Frontal cortex (tissue), 4 donors: Measurements from ENCODE around the gene PDE6D. TPM values are rescaled to one million over a fixed set of nuclear protein-coding genes. Genes with fewer than 3 reads are reported as not detected.

Experiments
- DNase-seq, 2 donors: peaks; one replicate each; pipeline ENCODE4 v3.0.0; 2012; ENCODE audit warnings: low spot score in 2 of 2
- FAIRE-seq: peaks from 2 replicates; lab custom pipeline; 2012; peaks lifted over from hg19 to GRCh38; lab: Jason Lieb, UNC
- small RNA-seq: library from RNA; depleted of rRNA; stranded (forward); fragments of <200 nt; gene quantifications from one replicate; pipeline ENCODE3, GENCODE V24; 2014
- total RNA-seq: library from RNA; depleted of rRNA; stranded (reverse); fragments of >200 nt; gene quantifications from one replicate; pipeline ENCODE4 v1.2.3, GENCODE V29; 2014
- donor health status: control.
- donor health status: control.
- donor health status: control.

The PDE6D gene
- total RNA-seq, 1 donor from 2014 or later, result 28.1 TPM

DNA sequence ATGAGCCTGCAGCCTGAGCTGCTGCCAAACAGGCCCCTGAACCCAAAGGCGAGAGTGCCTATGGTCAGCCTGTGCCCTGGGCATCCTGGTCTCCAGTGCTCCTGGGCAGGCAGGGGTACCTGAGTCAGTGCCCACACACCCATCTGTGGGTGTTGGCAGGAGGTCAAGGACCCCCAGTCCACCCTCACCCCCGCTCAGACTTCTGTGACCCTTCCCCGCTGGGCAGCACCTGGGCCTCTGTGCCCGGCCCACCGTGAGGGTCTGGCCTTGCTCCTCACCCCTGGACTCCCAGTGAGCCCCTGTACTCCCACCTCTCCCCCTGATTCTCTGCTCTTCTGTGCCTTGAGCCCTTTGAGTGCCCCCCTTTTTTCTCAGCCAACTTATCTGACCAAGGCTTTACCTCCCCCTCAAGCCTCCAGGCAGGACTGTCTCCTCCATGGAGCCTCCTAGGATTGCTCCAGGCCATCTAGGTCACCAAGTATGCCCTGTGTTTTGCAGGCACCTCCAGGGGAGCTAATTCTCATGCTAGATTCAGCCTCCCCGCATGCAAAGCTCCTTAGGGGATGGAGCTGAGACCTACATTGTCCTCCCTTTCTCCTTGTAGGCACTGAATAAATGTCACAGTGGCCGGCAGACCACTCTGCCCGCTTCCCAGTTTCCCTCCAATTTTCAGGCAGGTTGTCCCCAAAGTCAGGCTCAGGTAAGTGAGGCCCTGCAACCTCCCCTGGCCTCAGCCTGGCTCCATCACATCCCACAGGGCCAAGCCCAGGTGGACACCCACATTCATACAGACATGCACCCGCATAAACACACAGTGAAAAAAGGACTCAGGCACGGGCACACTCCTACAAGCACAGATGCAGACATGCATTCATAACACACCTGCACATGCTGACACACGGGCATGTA is 94.6 kb downstream of the PDE6D start:
- DNase-seq (no peak), FAIRE-seq (no peak)

DNA sequence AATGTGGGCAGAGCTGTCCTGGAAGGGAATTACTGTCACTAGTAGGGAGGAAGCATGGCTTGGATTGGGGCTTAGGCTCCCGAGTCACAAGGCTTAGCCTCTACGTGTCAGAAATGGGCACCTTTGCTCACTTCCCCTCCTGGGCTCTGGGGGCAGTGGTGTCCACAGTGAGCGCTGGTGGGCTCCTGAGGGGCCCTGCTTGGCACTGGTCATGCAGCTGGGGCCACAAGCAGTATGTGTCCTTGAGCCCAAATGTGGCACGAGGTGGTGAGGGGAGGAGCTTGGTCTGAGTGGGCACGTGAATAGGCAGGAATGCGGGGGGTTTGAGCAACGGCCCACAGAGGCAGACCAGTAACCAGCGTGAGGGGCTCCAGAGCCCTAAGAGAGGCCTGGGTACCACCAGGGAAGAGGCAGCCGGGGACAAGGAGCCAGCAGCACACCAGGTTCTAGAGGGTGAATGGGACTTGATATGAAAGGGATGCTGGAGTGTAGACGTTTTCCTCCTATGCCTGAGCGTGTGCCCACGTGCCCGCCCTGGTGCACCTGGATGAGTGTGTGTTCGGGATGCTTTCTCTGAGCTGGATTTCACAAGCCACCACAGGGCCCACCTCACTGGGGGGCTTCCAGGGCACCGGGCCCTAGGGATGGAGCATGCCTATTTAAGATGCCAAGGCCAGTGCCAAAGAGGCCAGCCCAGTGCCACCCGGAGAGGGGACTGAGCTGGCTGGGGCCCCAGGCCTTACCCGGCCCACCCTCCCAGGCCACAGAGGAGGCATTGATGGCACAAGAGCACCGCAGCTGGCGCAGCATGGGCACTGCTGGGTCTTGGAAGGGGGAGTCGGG is 95.5 kb downstream of the PDE6D start:
- no peak for DNase-seq
- FAIRE-seq, result no peak

DNA sequence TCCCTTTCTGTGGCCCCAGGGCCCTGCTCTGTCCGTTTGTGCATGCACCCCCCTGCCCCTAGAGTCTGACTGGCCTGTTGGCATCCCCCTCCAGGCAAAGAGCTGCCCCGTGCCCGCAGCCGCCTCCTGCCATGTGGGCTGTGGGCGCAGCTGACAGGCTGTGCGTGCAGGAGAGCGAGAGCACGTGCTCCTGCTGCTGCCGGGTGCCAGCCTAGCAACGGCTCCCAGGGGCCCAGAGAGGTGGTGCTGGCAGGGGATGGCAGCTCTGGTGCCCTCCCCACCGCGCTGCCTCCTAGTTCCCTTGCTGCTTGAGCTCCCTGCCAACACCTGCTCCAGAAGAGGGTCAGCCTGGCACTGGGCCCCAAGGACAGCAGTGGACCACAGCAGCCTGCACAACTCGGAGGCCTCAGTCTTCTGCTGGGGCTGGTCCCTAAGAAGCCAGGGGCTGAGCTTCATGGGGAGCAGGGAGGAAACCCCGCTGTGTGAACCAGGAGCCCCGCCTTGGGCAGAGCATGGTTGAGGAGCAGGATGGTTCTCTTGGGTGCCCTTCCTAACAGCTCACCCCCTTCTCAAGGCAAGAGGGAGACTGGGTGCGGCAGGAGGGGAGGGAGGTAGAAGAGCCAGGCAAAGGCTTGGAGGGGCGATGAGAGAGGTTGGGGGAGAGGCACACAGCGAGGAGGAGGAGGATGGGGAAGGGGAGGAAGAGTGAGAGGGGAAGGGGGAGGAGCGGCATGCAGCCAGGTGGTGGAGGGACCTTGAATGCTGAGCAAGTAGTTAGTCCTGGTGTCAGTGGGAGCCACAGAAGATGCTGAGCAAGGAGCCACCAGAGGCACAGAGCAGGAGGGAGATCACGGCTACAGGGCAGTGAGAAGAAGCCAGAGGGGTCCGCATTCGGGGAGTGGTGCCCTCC is 96.5 kb downstream of the PDE6D start:
- DNase-seq (peak; percentile 76 to 77), FAIRE-seq (no peak)

DNA sequence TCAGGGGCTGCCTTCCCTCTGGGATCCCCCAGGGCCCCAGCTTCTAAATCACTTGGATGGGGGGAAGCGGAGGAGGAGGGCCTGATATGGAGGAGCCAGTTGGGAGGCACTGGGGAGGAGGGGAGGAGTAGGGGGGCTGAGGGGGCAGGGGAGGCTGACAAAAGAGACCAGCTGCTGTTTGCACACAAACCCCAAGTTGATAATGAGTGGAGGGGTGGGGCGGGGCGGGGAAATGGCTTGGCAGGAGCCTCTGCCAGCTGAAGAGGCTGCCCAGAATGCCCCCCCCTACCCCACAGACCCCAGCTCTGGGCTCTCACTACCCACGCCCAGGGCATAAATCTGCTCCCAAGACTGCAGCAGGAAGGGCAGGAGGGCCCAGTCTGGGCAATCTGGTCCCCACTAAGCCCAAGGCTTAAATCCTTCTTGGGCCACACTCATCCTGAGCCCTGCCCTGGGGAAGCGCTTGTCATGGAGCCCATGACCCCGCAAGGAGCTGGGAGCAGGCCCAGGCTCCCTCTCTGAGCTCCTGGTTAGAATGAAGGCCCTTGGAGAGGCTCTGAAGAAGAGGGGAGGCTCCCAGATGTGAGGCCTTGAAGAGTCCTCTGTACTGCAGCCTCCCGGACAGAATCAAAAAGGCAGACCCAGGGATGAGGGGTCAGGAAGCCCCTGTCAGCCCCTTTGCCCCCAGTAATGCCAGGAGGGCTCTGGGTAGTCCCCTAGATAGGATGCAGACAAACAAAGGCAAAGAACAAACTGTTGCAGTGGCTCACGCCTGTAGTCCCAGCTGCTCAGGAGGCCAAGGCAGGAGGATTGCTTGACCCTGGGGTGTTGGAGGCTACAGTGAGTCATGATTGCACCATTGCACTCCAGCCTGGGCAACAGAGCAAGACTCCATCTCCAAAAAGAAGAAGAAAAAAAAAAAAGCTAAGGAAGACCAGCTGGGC is 97.5 kb downstream of the PDE6D start:
- FAIRE-seq (no peak), DNase-seq (peak in 1 of 2 donors; percentile 71)

DNA sequence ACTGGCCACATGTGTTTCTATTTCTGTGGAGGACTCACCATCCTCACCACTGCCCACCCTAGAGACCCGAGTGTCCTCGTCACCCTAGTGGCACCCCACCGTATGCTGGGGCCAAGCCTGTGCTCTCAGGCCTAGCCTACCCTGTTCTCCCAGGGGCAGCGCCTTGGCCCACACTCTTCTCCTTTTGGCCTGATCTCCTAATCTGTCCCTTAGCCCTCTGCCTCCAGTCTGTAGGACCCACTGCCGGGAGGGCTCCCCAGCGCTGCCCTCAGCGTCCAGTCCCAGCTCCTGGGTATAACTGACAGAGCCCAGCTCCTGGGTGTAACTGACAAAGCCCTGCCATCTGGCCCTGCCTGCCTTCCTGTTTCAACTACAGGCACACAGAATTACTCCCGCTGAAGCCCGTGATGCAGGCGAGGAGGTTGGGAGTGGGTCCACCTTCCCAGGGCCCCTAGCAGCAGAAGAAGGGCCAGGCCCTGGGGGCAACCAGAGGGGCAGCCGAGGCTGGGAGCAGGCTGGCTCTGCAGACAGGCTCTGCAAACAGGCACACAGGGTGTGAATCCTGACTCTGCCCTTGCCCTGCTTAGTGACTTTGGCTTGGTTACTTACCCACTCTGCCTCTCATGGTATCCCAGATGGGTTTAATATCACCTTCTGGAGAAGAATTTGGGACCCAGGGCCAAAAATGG is 98.3 kb downstream of the PDE6D start:
- no peak for DNase-seq

More for the DNA sequence above, 98.3 kb downstream of the PDE6D start:
- no peak for FAIRE-seq

Small RNAs within 50 kb of the gene (small RNA-seq; reads per million reads assigned to genes)
- gene AC073476.4, result not detected
- gene RF00015, result not detected

Other genes with a start within 250 kb of the PDE6D start
- gene TEX44, start 188.4 kb downstream of the PDE6D start, total RNA-seq, result not detected
- gene PTMA, start 72.8 kb downstream of the PDE6D start, total RNA-seq, result 958 TPM
- 16.7 TPM for gene COPS7B, start 5.2 kb upstream of the PDE6D start, total RNA-seq
- gene NPPC, start 145.1 kb upstream of the PDE6D start, total RNA-seq, result 0.41 TPM
- 33.0 TPM for gene DIS3L2, start 180.4 kb upstream of the PDE6D start, total RNA-seq